IMR-90 (cell line): ENCODE results near the gene ABCC9. TPM values are rescaled to one million over a fixed set of nuclear protein-coding genes. Genes with fewer than 3 reads are reported as not detected.

ENCODE experiments used
- ATAC-seq: fragments of 200-7000 bp; cut with Tn5 transposase; 2 replicates; pipeline ENCODE4 v1.9.1; 2020; ENCODE audit warnings: low read depth, mild to moderate bottlenecking, moderate library complexity
- BruUV-seq: library from RNA; stranded (reverse); fragments of 400-500 nt; replicated peaks from 2 replicates; lab custom pipeline; 2021; lab: Mats Ljungman, UMichigan
- CTCF ChIA-PET: fragments of 300-600 bp; formaldehyde crosslinking; extraction: SDS; loops from one replicate; lab custom pipeline; 2021; ENCODE audit warnings: antibody characterized with exemption; lab: Yijun Ruan, JAX
- POLR2A ChIA-PET: fragments of 300-600 bp; sonication (Branson Sonifier 250); formaldehyde crosslinking; loops from one replicate; lab custom pipeline; 2022; ENCODE audit warnings: antibody characterized with exemption; ENCODE audit not compliant: unreplicated experiment; lab: Charles Lee
- DNase-seq: peaks from one replicate; pipeline ENCODE4 v3.0.0; 2013
- H2AFZ ChIP-seq: replicated peaks from 2 replicates; pipeline ENCODE3; 2013; ENCODE audit warnings: low read length, mild to moderate bottlenecking; ENCODE audit not compliant: poor library complexity
- H2AK5ac ChIP-seq: 2 replicates; pipeline ENCODE4 v1.6.1; 2013; ENCODE audit warnings: low read depth, low read length, inconsistent platforms
- H2AK9ac ChIP-seq: replicated peaks from 2 replicates; pipeline ENCODE3; 2013; ENCODE audit warnings: mild to moderate bottlenecking, low read depth, low read length, moderate library complexity; ENCODE audit not compliant: poor library complexity
- H2BK120ac ChIP-seq: 2 replicates; pipeline ENCODE4 v1.6.1; 2013; ENCODE audit warnings: low read depth, low read length, inconsistent platforms
- H2BK15ac ChIP-seq: 3 replicates; pipeline ENCODE4 v1.6.1; 2013; ENCODE audit warnings: low read depth, low read length, inconsistent platforms
- H2BK20ac ChIP-seq: 2 replicates; pipeline ENCODE4 v1.6.1; 2013; ENCODE audit warnings: low read depth, mild to moderate bottlenecking, inconsistent platforms, low read length, moderate library complexity
- H2BK5ac ChIP-seq: 2 replicates; pipeline ENCODE4 v1.6.1; 2013; ENCODE audit warnings: mild to moderate bottlenecking, low read depth, low read length, inconsistent platforms; ENCODE audit not compliant: poor library complexity, severe bottlenecking
- H3K14ac ChIP-seq: replicated peaks from 2 replicates; pipeline ENCODE4 v1.6.1; 2013; ENCODE audit warnings: low read depth, low read length, inconsistent platforms
- H3K18ac ChIP-seq: 2 replicates; pipeline ENCODE4 v1.6.1; 2013; ENCODE audit warnings: low read depth, low read length, control low read depth
- H3K23ac ChIP-seq: 2 replicates; pipeline ENCODE4 v1.6.1; 2013; ENCODE audit warnings: low read depth, low read length, inconsistent platforms
- H3K27ac ChIP-seq: 2 replicates; pipeline ENCODE4 v1.5.1; 2013; ENCODE audit warnings: mild to moderate bottlenecking, control low read depth, low read length; ENCODE audit not compliant: insufficient read depth
- H3K27me3 ChIP-seq: 2 replicates; pipeline ENCODE4 v1.6.1; 2013; ENCODE audit warnings: low read length; ENCODE audit not compliant: control insufficient read depth, insufficient read depth
- H3K36me3 ChIP-seq: 2 replicates; pipeline ENCODE4 v1.6.1; 2013; ENCODE audit warnings: low read length, mixed read lengths; ENCODE audit not compliant: control insufficient read depth, insufficient read depth
- H3K4ac ChIP-seq: 2 replicates; pipeline ENCODE4 v1.6.1; 2013; ENCODE audit warnings: low read depth, low read length, inconsistent platforms
- H3K4me1 ChIP-seq: 2 replicates; pipeline ENCODE4 v1.6.1; 2013; ENCODE audit warnings: low read length, mixed read lengths; ENCODE audit not compliant: control insufficient read depth, insufficient read depth
- H3K4me2 ChIP-seq: 2 replicates; pipeline ENCODE4 v1.6.1; 2013; ENCODE audit warnings: low read depth, mild to moderate bottlenecking, control low read depth, low read length, moderate library complexity
- H3K4me3 ChIP-seq: 2 replicates; pipeline ENCODE4 v1.5.1; 2013; ENCODE audit warnings: low read depth, mild to moderate bottlenecking, control low read depth, low read length, moderate library complexity; ENCODE audit not compliant: insufficient read depth
- H3K56ac ChIP-seq: 2 replicates; pipeline ENCODE4 v1.6.1; 2013; ENCODE audit warnings: low read length, inconsistent platforms; ENCODE audit not compliant: insufficient read depth; ENCODE audit errors: extremely low read depth
- H3K79me1 ChIP-seq, 2 experiments: 2 replicates each; pipeline ENCODE4 v1.6.1; 2013; ENCODE audit warnings: low read length in 2 of 2, inconsistent platforms in 1 of 2, low read depth in 1 of 2
- H3K9ac ChIP-seq: 2 replicates; pipeline ENCODE4 v1.6.1; 2013; ENCODE audit warnings: low read depth, low read length, control low read depth
- H3K9me1 ChIP-seq: 2 replicates; pipeline ENCODE4 v1.6.1; 2013; ENCODE audit warnings: low read length, inconsistent platforms; ENCODE audit not compliant: insufficient read depth
- H3K9me3 ChIP-seq: 2 replicates; pipeline ENCODE4 v1.6.1; 2013; ENCODE audit warnings: low read length; ENCODE audit not compliant: control insufficient read depth, insufficient read depth
- H4K20me1 ChIP-seq: 2 replicates; pipeline ENCODE4 v1.6.1; 2013; ENCODE audit warnings: low read length, inconsistent platforms; ENCODE audit not compliant: insufficient read depth
- H4K5ac ChIP-seq: 2 replicates; pipeline ENCODE4 v1.6.1; 2013; ENCODE audit warnings: mild to moderate bottlenecking, low read depth, low read length, control low read depth
- H4K8ac ChIP-seq, 2 experiments: 2 replicates each; pipeline ENCODE4 v1.6.1; 2013; ENCODE audit warnings: low read depth in 2 of 2, low read length in 2 of 2, control low read depth in 1 of 2, inconsistent platforms in 1 of 2
- H4K91ac ChIP-seq: 2 replicates; pipeline ENCODE4 v1.6.1; 2013; ENCODE audit warnings: low read depth, low read length, inconsistent platforms; ENCODE audit not compliant: insufficient read depth
- CHD1 ChIP-seq: IDR thresholded peaks from 2 replicates; pipeline ENCODE4 v1.6.1; 2012; ENCODE audit warnings: low read depth, low read length, improper control_type of control experiment
- FOS ChIP-seq: fragments of 150-350 bp; IDR thresholded peaks from 2 replicates; pipeline ENCODE4 v1.6.1; 2016; ENCODE audit warnings: low read depth, low read length
- POLR2A ChIP-seq: IDR thresholded peaks from 2 replicates; pipeline ENCODE4 v1.6.1; 2012; ENCODE audit warnings: mild to moderate bottlenecking, low read depth, low read length
- dilution Hi-C: fragments of 300-500 bp; cut with HindIII; formaldehyde crosslinking; loops from one replicate; pipeline ENCODE4 v1.14.3; 2018; ENCODE audit warnings: low sequenced_read_pairs; ENCODE audit not compliant: unreplicated experiment
- in situ Hi-C: fragments of 300-500 bp; cut with MboI; formaldehyde crosslinking; loops from 3 replicates; pipeline ENCODE4 v1.14.3; 2019; ENCODE audit warnings: low sequenced_read_pairs, inconsistent platforms, mixed read lengths
- intact Hi-C: fragments of 100-400 bp; cut with micrococcal nuclease; formaldehyde crosslinking; loops from 2 replicates; pipeline ENCODE4 v1.10.0; 2022
- polyA plus RNA-seq, 3 experiments: library from polyadenylated mRNA; depleted of rRNA; stranded (reverse); fragments of >200 nt; gene quantifications; 2 replicates each; pipeline ENCODE4 v1.2.3, GENCODE V29; 2012; ENCODE audit warnings: low replicate concordance in 1 of 3
- total RNA-seq: library from RNA; depleted of rRNA; stranded (reverse); fragments of >200 nt; gene quantifications from 2 replicates; pipeline ENCODE4 v1.2.3, GENCODE V29; 2012
- TF ChIP-seq, protein P1 (sequence below): conservative IDR thresholded peaks from 2 replicates; pipeline ENCODE4 v1.5.1; 2012; ENCODE audit warnings: mild to moderate bottlenecking, low read depth, low read length, improper control_type of control experiment

ABCC9 gene
- total and polyA plus RNA-seq, 2 of the 4 experiments (the other 2 are of a cell fraction): 1.2 to 6.6 TPM

DNA sequence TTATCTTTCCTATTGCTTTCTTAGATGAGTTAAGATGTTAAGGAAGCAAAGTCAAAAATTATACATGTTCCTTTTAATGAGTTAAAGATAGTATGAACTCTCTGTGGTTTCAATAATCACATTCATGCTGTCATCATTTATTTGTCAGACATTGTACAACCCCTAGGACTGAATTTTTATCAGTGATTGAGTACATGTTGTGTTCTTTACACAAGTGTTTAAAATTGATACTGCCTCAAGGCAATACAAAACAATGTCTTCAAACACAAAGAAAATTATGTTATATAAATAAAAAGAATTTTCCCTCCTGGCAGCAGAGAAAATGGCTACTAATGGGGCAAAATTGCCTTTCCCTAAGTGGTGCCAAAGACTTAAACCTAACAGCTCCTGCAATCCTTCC is 132.1 kb downstream of the ABCC9 start:
- Histone ChIP-seq H2BK120ac (no peak overlapping the region), H2AFZ (no peak overlapping the region), H3K14ac (no peak overlapping the region), H3K4me1 (no peaks in the 10 kb centered on the region), H4K8ac (no peak overlapping the region), H2AK5ac (no peak overlapping the region), H4K91ac (no peak overlapping the region), H3K9ac (no peak overlapping the region), H3K36me3 (no peaks in the 10 kb centered on the region), H3K4me3 (no peak overlapping the region), H3K27me3 (no peaks in the 10 kb centered on the region), H3K27ac (no peak overlapping the region), H2BK5ac (no peak overlapping the region), H3K4me2 (no peak overlapping the region), H3K18ac (no peak overlapping the region), H3K4ac (no peak overlapping the region), H4K20me1 (no peaks in the 10 kb centered on the region), H4K5ac (no peak overlapping the region), H3K79me1 (no peaks in the 10 kb centered on the region), H3K9me3 (no peaks in the 10 kb centered on the region), H2AK9ac (no peak overlapping the region), H3K9me1 (no peaks in the 10 kb centered on the region), H3K23ac (no peak overlapping the region), H3K56ac (no peak overlapping the region), H2BK20ac (no peak overlapping the region), H2BK15ac (no peak overlapping the region)
- dilution Hi-C loops (no loop called here), intact Hi-C loops (no loop called here), in situ Hi-C loops (no loop called here)
- ChIA-PET POLR2A (no interaction called here), CTCF (no interaction called here)
- TF ChIP-seq POLR2A (no peak), CHD1 (no peak), FOS (no peak)
- TF ChIP-seq, protein P1, sequence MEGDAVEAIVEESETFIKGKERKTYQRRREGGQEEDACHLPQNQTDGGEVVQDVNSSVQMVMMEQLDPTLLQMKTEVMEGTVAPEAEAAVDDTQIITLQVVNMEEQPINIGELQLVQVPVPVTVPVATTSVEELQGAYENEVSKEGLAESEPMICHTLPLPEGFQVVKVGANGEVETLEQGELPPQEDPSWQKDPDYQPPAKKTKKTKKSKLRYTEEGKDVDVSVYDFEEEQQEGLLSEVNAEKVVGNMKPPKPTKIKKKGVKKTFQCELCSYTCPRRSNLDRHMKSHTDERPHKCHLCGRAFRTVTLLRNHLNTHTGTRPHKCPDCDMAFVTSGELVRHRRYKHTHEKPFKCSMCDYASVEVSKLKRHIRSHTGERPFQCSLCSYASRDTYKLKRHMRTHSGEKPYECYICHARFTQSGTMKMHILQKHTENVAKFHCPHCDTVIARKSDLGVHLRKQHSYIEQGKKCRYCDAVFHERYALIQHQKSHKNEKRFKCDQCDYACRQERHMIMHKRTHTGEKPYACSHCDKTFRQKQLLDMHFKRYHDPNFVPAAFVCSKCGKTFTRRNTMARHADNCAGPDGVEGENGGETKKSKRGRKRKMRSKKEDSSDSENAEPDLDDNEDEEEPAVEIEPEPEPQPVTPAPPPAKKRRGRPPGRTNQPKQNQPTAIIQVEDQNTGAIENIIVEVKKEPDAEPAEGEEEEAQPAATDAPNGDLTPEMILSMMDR: no peak
- no peak for DNase-seq
- BruUV-seq: no TSS peak
- no peak for ATAC-seq
